Hepatocyte (in vitro differentiated cells): ENCODE results near the gene CERS1.

ENCODE experiments used
- EZH2phosphoT487 ChIP-seq: fragments of 200-600 bp; sonication (generic); IDR thresholded peaks from one replicate; pipeline ENCODE4 v1.6.1; 2018; ENCODE audit warnings: antibody characterized with exemption, mild to moderate bottlenecking, low read depth, moderate library complexity; ENCODE audit not compliant: unreplicated experiment, severe bottlenecking
- TF ChIP-seq, protein P1 (sequence below): fragments of 200-600 bp; sonication (generic); IDR thresholded peaks from 2 replicates; pipeline ENCODE4 v1.5.1; 2016; ENCODE audit warnings: antibody characterized with exemption, mild to moderate bottlenecking; ENCODE audit not compliant: poor library complexity

DNA sequence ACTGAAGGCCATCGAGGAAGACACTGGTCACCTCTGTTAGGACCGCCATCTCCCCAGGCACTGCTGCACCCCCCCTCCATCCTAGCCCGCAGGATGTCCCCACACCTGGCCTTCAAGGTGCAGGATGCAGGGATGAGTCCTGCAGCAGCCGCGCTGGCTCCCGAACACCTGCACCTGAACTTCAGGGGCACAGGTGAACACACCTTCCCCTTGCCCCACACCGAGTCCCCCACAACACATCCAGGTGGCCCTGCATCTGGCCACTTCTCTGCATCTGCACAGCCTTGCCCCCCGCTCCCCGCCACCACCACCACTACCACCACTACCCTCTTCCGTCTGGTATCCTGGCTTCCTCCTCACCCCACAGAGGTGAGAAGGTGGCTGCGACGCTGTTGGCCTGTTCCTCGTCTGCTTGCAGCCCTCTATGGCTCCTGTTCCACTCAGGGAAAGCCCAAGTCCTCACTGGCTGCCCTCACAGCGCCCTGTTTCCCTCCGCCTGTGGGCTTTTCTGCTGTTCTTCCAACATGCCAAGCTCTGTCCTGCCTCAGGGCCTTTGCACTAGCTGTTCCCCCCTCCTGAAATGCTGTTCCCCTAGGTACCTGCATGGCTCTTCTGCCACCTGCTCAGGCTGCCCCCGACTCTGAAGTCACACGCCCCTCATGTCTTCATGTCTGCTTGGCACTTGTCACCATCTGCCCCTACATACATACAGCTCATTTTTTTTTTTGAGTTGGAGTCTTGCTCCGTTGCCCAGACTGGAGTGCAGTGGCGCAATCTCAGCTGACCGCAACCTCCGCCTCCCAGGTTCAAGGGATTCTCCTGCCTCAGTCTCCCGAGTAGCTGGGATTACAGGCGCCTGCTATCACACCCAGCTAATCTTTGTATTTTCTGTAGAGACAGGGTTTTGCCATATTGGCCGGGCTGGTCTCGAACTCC, 1.4 kb upstream of the CERS1 start:
- TF ChIP-seq, protein P1, sequence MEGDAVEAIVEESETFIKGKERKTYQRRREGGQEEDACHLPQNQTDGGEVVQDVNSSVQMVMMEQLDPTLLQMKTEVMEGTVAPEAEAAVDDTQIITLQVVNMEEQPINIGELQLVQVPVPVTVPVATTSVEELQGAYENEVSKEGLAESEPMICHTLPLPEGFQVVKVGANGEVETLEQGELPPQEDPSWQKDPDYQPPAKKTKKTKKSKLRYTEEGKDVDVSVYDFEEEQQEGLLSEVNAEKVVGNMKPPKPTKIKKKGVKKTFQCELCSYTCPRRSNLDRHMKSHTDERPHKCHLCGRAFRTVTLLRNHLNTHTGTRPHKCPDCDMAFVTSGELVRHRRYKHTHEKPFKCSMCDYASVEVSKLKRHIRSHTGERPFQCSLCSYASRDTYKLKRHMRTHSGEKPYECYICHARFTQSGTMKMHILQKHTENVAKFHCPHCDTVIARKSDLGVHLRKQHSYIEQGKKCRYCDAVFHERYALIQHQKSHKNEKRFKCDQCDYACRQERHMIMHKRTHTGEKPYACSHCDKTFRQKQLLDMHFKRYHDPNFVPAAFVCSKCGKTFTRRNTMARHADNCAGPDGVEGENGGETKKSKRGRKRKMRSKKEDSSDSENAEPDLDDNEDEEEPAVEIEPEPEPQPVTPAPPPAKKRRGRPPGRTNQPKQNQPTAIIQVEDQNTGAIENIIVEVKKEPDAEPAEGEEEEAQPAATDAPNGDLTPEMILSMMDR: no peak
- no peak for TF ChIP-seq EZH2phosphoT487
